ENCODE measurements around the gene ZBTB7C. TPM values are rescaled to one million over a fixed set of nuclear protein-coding genes. Genes with fewer than 3 reads are reported as not detected.

The ZBTB7C gene
- total and polyA plus RNA-seq, 4 donors = 3.2 to 10.9 (median 3.7) TPM

DNA sequence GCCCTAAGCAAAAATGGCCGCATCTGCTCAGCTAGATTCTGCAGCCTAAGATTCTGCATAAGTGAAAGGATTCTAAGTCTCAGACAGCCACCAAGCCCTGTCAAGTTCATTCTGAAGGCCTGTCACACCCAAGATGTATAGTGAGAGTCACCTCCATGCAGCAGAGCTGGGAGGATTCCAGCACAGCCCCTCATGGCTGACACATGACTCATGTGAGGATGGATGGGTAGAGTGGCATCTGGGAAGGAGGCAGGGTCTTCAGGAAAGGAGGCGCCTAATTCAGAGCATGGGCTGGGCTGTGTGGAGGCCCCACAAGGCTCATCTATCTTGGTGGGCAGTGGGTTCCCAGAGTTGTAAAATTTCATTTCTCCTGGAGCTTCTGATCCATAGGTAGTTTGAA lies 41.5 kb upstream of the ZBTB7C start:
- Histone ChIP-seq H3K9me3 (ENCODE audit: control insufficient read depth in 4 of 4, insufficient read depth in 3 of 4, low read length in 3 of 4) (no peaks in the 10 kb centered on the region), H3K27me3 (ENCODE audit: control insufficient read depth in 3 of 3, insufficient read depth in 3 of 3, low read length in 2 of 3) (peaks cover 0 to 1% (median 0%) of the 10 kb centered on the region in 3 donors), H3K9ac (ENCODE audit: insufficient read depth in 1 of 2, low read length in 2 of 2) (no peak overlapping the region), H3K27ac (ENCODE audit: low read depth in 1 of 2, low read length in 1 of 2) (no peak overlapping the region), H3K36me3 (ENCODE audit: control insufficient read depth in 4 of 4, insufficient read depth in 4 of 4, low read length in 4 of 4) (no peaks in the 10 kb centered on the region), H3K4me3 (no peak overlapping the region), H3K4me1 (ENCODE audit: control insufficient read depth in 5 of 5, insufficient read depth in 5 of 5, low read length in 5 of 5) (peaks cover 0 to 8% (median 0%) of the 10 kb centered on the region in 5 donors)
- TF ChIP-seq, protein P1, sequence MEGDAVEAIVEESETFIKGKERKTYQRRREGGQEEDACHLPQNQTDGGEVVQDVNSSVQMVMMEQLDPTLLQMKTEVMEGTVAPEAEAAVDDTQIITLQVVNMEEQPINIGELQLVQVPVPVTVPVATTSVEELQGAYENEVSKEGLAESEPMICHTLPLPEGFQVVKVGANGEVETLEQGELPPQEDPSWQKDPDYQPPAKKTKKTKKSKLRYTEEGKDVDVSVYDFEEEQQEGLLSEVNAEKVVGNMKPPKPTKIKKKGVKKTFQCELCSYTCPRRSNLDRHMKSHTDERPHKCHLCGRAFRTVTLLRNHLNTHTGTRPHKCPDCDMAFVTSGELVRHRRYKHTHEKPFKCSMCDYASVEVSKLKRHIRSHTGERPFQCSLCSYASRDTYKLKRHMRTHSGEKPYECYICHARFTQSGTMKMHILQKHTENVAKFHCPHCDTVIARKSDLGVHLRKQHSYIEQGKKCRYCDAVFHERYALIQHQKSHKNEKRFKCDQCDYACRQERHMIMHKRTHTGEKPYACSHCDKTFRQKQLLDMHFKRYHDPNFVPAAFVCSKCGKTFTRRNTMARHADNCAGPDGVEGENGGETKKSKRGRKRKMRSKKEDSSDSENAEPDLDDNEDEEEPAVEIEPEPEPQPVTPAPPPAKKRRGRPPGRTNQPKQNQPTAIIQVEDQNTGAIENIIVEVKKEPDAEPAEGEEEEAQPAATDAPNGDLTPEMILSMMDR (IDR thresholded peaks at IDR 0.05; ENCODE audit: control extremely low read depth, extremely low read depth) = no peak
- 94 to 97% methylated on average over 2 of the region's 2 CpGs for WGBS, 2 donors
- DNase-seq = no peak
- no peak for ATAC-seq (ENCODE audit: insufficient read depth, low FRiP score)

- no peaks in the 10 kb centered on the region for H3K36me3 ChIP-seq (ENCODE audit: control insufficient read depth in 4 of 4, insufficient read depth in 4 of 4, low read length in 4 of 4)
- 38% methylated on average over 30 of the region's 30 CpGs for WGBS, 2 donors
- H3K9me3 ChIP-seq (ENCODE audit: control insufficient read depth in 4 of 4, insufficient read depth in 3 of 4, low read length in 3 of 4) = no peaks in the 10 kb centered on the region
- no peak overlapping the region for H3K27ac ChIP-seq (ENCODE audit: low read depth in 1 of 2, low read length in 1 of 2)
- no peak overlapping the region for H3K4me3 ChIP-seq
- H3K9ac ChIP-seq (ENCODE audit: insufficient read depth in 1 of 2, low read length in 2 of 2) = no peak overlapping the region
- peak; percentile 88 for ATAC-seq (ENCODE audit: insufficient read depth, low FRiP score)
- TF ChIP-seq, protein P1 (IDR thresholded peaks at IDR 0.05; ENCODE audit: control extremely low read depth, extremely low read depth) = peak; percentile 88
- H3K27me3 ChIP-seq (ENCODE audit: control insufficient read depth in 3 of 3, insufficient read depth in 3 of 3, low read length in 2 of 3) = peaks cover 0 to 3% (median 0%) of the 10 kb centered on the region in 3 donors
- DNase-seq = peak; percentile 82 to 85 (median 84)
- H3K4me1 ChIP-seq (ENCODE audit: control insufficient read depth in 5 of 5, insufficient read depth in 5 of 5, low read length in 5 of 5) = peaks cover 0 to 6% (median 2%) of the 10 kb centered on the region in 5 donors
Measured at GRCh38 chr18:48446582-48447225, 37.5 kb upstream of the ZBTB7C start.

GRCh38 chr18:48445540-48445939 lies 36.4 kb upstream of the ZBTB7C start:
- 84 to 90% methylated on average over 3 of the region's 3 CpGs for WGBS, 2 donors
- DNase-seq (peak; percentile 50 to 65 (median 65)), ATAC-seq (ENCODE audit: insufficient read depth, low FRiP score) (peak; percentile 84)
- peaks cover 0 to 10% (median 9%) of the 10 kb centered on the region in 5 donors for H3K4me1 ChIP-seq (ENCODE audit: control insufficient read depth in 5 of 5, insufficient read depth in 5 of 5, low read length in 5 of 5)
- no peak overlapping the region for H3K27ac ChIP-seq (ENCODE audit: low read depth in 1 of 2, low read length in 1 of 2)
- H3K27me3 ChIP-seq (ENCODE audit: control insufficient read depth in 3 of 3, insufficient read depth in 3 of 3, low read length in 2 of 3) = peaks cover 0 to 3% (median 0%) of the 10 kb centered on the region in 3 donors
- H3K4me3 ChIP-seq = peak overlapping the region; percentile 5
- H3K9ac ChIP-seq (ENCODE audit: insufficient read depth in 1 of 2, low read length in 2 of 2) = no peak overlapping the region
- TF ChIP-seq, protein P1 (IDR thresholded peaks at IDR 0.05; ENCODE audit: control extremely low read depth, extremely low read depth) = peak; percentile 74
- no peaks in the 10 kb centered on the region for H3K36me3 ChIP-seq (ENCODE audit: control insufficient read depth in 4 of 4, insufficient read depth in 4 of 4, low read length in 4 of 4)
- no peaks in the 10 kb centered on the region for H3K9me3 ChIP-seq (ENCODE audit: control insufficient read depth in 4 of 4, insufficient read depth in 3 of 4, low read length in 3 of 4)

Data from lung (tissue), 12 donors.